GM19395 (cell line): ENCODE results near the gene POLR3E.
"Not testable (repeated sequence)": the region's sequence is repeated elsewhere in the genome, so short reads cannot be mapped to it uniquely, and the experiment has no call there.

Experiments used
- ATAC-seq: cut with Tn5 transposase; IDR thresholded peaks from one replicate; pipeline ENCODE4 v1.9.1; 2021; ENCODE audit warnings: mild to moderate bottlenecking, moderate library complexity; ENCODE audit not compliant: unreplicated experiment

The POLR3E gene

GRCh38 chr16:22359679-22360078, 62.5 kb downstream of the POLR3E start:
- no peak for ATAC-seq

- ATAC-seq: no peak
Observed at GRCh38 chr16:22360963-22361659, 63.9 kb downstream of the POLR3E start.

DNA sequence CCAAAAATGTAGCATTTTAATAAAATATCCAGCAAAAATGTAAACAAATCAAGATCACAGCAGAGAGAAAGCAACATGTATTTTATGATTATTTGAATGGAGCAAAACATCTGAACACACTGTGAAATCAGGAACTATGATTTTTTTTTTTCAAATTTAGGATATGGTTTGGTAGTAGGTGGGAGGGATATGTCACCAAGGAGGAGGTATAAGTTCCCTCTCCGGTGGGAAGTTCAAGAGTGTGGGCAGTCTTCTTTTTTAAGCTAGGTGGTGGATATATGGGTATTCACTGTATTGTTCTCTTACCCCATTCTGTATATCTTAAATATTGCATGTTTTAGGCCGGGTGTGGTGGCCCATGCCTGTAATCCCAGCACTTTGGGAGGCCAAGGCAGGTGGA, 67.0 kb downstream of the POLR3E start:
- no peak for ATAC-seq

- no peak for ATAC-seq
Observed at GRCh38 chr16:22366371-22366770, 69.2 kb downstream of the POLR3E start.

GRCh38 chr16:22366889-22367288, 69.7 kb downstream of the POLR3E start:
- ATAC-seq: no peak

GRCh38 chr16:22368200-22368826, 71.1 kb downstream of the POLR3E start:
- ATAC-seq: not testable (repeated sequence)

- no peak for ATAC-seq
Observed at GRCh38 chr16:22369221-22369811, 72.1 kb downstream of the POLR3E start.

- no peak for ATAC-seq
Observed at GRCh38 chr16:22370038-22370820, 73.0 kb downstream of the POLR3E start.

DNA sequence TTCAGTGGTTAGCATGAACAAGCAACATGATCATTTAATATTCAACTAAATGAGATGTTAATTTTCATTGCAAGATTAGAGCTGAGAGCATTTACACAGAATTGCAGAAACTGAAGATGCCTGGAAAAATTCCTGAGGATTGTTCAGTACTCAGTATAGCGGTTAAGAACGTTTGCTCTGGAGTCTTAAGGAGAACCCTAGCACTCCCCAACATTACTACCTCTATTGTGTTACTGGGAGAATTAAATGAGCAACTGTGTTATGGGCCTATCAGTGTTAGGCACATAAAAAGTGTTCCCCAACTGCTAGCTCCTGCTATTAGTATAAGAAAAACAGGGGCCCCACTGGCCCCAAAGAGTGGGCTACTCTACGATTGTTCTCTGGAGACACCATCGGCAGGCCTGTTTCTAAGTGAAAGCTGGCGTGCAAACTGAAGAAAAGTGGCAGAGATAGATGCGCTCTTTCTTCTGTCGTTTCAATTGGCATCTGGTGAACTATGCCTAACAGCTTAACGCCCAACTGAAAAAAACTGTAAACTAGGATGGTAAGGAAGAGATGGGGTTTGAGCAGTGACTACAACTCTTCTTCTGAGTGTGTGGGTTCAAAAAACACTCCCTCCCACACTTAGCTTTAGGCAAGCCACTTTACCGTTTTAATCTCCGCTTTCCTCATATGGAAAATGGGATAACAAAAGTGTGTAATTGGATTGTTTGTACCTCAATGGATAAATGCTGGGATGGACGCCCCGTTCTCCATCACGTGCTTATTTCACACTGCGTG, 75.9 kb downstream of the POLR3E start:
- no peak for ATAC-seq

DNA sequence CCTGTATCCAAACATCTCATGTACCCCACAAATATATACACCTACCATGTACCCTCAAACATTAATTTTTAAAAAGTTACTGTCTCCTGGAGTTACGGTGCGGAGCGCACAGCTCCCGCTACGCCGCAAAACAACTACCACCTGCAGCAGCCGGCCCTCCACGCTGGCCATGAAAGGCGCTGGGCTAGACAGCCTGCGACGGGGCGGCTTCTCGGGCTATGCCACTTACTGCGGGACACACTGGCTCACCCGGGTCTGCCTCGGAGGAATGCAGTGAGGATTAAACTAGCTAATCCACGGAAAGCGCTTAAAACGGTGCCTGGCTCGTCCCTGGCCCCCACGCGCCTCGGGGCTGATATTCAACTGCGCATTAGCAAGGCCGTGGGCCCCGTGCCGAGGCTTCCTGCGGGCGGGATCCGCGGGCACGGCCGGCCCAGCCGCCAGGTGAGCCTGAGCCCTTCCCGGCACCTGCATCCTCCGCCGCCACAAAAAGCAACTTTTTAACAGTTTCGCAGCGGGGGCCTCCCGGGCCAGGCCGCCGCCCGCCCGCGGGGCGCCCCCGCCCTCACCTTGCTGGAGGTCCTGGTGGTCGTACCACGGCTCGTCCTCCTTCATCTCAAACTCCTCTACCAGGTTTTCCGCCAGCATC, 76.6 kb downstream of the POLR3E start:
- ATAC-seq: peak; percentile 19

DNA sequence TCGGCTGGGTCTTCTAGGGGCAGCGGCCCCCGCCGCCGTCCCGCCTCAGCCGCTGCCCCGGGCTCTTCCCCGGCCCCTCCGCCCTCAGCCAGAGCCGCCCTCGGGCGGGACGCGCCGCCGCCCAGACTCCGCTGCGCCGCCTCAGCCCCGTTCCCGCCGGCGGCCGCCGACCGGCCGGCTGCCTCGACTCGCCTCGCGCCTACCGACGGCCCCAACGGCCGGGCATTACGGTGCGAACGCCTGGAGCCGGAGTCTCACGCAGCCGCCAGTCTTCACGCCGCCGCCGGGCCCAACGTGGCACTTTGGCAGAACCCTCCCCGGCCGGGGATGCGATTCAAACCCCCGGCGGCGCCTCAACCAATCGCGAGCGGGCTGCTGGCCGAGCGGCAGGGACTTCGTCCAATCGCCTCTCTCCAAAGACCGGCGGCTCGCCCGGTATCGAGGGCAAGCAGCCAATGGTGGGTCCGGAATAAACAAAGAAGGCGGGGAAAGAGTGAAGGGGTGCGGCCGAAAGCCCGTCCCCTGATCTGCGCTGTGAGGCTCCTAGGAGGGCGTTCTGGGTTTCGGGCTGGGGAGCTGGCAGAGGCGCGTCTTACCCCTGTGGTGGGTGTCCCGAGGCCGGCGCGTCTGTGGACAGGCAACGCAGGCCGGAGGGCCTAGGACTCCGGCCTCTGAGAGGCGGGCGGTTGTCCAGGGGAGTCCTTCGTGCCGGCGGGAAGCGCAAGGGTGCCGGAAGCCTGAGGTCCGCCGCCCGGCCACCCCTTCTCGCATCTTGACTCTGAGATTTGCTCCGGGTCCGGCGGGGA, 77.3 kb downstream of the POLR3E start, which contains the start of gene CDR2:
Gene CDR2, minus strand, starts transcription at position 309 of the 806 bp plus-strand sequence. CDS start 310 bp downstream, outside the sequence.
- peak; percentile 93 for ATAC-seq

- no peak for ATAC-seq
Observed at GRCh38 chr16:22375117-22375962, 78.1 kb downstream of the POLR3E start.

- no peak for ATAC-seq
Observed at GRCh38 chr16:22375963-22376640, 78.9 kb downstream of the POLR3E start.

DNA sequence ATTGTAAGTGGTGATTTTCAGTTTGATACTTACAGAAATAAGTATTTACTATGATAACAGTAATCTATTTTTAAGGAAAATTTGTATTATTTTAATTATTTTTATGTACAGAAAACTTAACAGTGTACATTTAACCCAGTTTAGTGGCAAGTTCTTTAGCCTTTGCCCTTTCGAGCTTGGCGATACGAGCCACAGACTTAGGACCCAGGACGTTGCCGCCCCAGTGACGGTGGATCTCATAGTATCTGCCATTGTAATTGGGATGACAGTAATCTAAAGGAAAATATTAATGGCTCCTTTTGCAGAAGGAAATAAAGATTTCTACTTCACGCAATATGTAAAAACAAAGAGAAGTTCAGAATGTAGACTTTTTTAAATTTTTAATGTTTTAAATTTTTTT, 82.4 kb downstream of the POLR3E start:
- no peak for ATAC-seq

DNA sequence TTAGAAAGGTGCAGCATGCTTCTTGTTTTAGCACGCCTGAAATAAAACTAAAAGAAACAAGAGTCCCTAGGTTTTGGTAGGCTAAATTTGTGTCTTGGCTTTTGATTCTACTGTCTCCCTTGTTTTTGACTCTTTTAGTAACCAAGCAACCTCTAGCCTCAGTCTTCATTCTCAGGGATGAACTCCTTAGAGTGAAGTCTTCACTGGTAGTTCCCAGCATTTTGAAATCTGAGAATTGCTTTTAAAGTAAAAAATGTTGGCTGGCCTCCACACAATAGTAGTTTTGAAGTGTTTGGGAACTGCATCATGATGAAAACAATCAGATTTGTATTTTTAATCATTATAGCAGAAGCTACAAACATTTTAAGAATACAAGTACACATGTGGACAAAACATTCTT, 83.3 kb downstream of the POLR3E start:
- ATAC-seq: no peak

- ATAC-seq: no peak
Observed at GRCh38 chr16:22381392-22381791, 84.2 kb downstream of the POLR3E start.

- ATAC-seq: no peak
Observed at GRCh38 chr16:22383827-22384226, 86.6 kb downstream of the POLR3E start.
